Brain microvascular endothelial cell (primary cell): ENCODE results near the gene BEST1.
A peak's percentile ranks its signal among the peaks of the same experiment; 100 is the strongest.

Experiments
- DNase-seq: peaks from one replicate; pipeline ENCODE4 v3.0.0-alpha.2; 2020
- H3K27ac ChIP-seq: fragments of 250-450 bp; sonication (Bioruptor Pico); 2 replicates; pipeline ENCODE4 v1.5.1; 2020; ENCODE audit warnings: mild to moderate bottlenecking, moderate library complexity
- H3K27me3 ChIP-seq: fragments of 250-450 bp; sonication (Bioruptor Pico); replicated peaks from 2 replicates; pipeline ENCODE4 v1.5.1; 2020; ENCODE audit warnings: mild to moderate bottlenecking
- H3K36me3 ChIP-seq: fragments of 250-450 bp; sonication (Bioruptor Pico); replicated peaks from 2 replicates; pipeline ENCODE4 v1.5.1; 2020; ENCODE audit warnings: mild to moderate bottlenecking
- H3K4me3 ChIP-seq: 2 replicates; pipeline ENCODE4 v1.5.1; 2011; ENCODE audit warnings: low read depth, mild to moderate bottlenecking, control low read depth, low read length, moderate library complexity
- CTCF ChIP-seq: IDR thresholded peaks from 2 replicates; pipeline ENCODE4 v1.5.1; 2011; ENCODE audit warnings: low read depth, mild to moderate bottlenecking, moderate library complexity, low read length, control low read depth, inconsistent platforms; ENCODE audit errors: missing control alignments
- in situ Hi-C: cut with HindIII; loops from 2 replicates; pipeline ENCODE4 v1.10.0; 2017; ENCODE audit warnings: low sequenced_read_pairs, low pct_ligation_motif_present

Gene BEST1

DNA sequence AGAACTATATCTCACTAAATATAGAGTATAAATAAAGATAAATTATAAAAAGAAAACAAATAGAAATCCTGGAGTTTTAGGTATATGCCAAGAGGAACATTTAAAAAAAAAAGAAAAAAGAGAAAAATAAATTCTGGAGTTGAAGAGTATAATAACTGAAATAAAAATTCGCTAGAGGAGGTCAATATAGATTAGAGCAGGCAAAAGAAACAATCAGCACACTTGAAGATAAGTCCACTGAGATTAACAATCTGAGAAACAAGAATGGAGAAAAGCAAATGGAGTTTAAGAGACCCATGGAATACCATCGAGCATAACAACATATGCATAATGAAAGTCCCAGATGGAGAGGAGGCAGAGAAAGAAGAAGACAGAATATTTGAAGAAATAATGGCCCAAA, 14.3 kb upstream of the BEST1 start:
- no peak for TF ChIP-seq CTCF
- Histone ChIP-seq H3K36me3 (no peaks in the 10 kb centered on the region), H3K27me3 (no peaks in the 10 kb centered on the region), H3K27ac (no peak overlapping the region), H3K4me3 (no peak overlapping the region)
- DNase-seq: no peak
- in situ Hi-C loops: no loop called here

DNA sequence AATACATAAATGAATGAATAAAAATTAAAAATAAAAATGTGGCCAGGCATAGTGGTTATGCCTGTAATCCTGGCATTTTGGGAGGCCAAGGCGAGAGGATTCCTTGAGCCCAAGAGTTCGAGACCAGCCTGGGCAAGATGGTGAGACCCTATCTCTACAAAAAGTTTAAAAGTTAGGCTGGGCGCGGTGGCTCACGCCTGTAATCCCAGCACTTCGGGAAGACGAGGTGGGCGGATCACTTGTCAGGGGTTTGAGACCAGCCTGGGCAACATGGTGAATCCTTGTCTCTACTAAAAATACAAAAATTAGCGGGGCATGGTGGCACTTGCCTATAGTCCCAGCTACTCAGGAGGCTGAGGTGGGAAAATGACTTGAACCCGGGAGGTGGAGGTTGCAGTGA, 9.7 kb upstream of the BEST1 start:
- Histone ChIP-seq H3K4me3 (no peak overlapping the region), H3K36me3 (no peaks in the 10 kb centered on the region), H3K27ac (no peak overlapping the region), H3K27me3 (no peaks in the 10 kb centered on the region)
- no peak for DNase-seq
- no peak for TF ChIP-seq CTCF
- in situ Hi-C loops: no loop called here

GRCh38 chr11:61945191-61945590, 5.0 kb upstream of the BEST1 start:
- no peaks in the 10 kb centered on the region for H3K36me3 ChIP-seq
- no peak overlapping the region for H3K27ac ChIP-seq
- DNase-seq: no peak
- no peaks in the 10 kb centered on the region for H3K27me3 ChIP-seq
- TF ChIP-seq CTCF: no peak
- H3K4me3 ChIP-seq: no peak overlapping the region
- in situ Hi-C loops: no loop called here

DNA sequence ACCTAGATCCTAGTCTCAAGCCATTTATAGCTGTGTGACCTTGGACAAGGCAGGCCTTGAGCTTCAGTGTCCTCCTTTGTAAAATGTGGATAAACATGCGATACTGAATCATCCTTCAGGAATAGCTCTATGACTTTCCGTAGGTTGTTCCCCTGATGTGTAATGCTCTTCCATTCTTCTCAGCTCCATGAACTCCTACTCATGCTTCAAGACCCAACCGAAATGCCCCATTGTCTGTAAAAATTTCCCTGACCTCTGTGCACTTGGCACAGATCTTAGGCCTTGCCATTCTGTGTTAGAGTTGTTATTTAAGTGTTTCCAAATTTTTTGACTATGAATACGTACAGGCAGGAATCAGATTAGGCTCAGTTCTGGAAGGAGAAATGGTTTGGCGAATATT, 3.3 kb upstream of the BEST1 start:
- H3K4me3 ChIP-seq: no peak overlapping the region
- TF ChIP-seq CTCF: no peak
- in situ Hi-C loops: no loop called here
- H3K27me3 ChIP-seq: no peaks in the 10 kb centered on the region
- H3K36me3 ChIP-seq: no peaks in the 10 kb centered on the region
- DNase-seq: no peak
- no peak overlapping the region for H3K27ac ChIP-seq

DNA sequence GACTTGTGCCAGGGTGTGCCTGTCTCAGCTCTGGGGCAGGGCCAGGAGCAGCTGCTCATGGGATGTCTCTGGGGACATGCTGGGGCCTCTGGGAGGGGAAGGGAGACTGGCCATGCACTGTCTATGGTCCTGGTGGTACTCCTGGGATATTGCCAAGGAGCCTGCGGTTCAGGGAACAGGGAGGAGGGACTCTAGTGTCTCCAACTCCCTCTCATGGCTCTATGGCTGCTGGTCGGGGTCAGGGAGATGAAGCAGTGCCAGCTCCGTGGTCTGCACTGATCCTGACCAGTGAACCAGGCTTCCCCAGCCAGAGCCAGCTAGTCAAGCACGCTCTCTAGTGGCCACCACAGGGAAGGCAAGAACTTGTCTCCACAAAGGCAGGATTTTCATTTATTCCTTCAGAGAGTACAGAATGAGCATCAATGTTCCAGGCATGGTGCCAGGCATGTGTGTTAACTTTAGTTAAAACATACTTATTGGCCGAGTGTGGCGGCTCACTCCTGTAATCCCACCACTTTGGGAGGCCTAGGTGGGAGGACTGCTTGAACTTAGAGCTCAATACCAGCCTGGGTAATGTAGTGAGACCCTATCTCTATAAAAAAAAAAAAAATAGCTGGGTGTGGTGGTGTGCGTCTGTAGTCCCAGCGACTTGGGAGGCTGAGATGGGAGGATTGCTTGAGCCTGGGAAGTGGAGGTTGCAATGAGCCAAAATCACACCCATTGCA, 2.5 kb upstream of the BEST1 start:
- peak; percentile 99 for TF ChIP-seq CTCF

DNA sequence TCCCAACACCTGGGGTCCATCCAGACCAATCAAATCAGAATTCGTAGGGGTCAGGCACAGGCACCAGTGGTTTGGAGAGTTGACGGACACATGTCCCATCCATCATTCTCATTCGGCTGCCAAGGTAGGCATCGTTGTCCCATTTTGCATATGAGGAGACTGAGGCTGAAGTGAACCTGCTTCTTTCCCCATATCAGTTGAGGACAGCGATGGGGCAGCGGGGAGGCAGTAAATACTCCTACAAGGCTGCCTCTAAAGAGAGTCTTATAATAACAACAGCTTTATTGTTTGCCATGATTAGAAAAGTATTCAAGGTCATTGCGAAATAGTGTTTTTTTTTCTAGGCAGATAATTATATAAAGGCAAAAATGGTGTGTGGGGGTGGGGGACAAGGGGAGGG, 1.6 kb upstream of the BEST1 start:
- no peak for TF ChIP-seq CTCF
- no peak for DNase-seq
- Histone ChIP-seq H3K27ac (no peak overlapping the region), H3K36me3 (no peaks in the 10 kb centered on the region), H3K27me3 (no peaks in the 10 kb centered on the region), H3K4me3 (no peak overlapping the region)
- in situ Hi-C loops: no loop called here

More for the DNA sequence above, 2.5 kb upstream of the BEST1 start:
- peak; percentile 88 for DNase-seq
- Histone ChIP-seq H3K36me3 (no peaks in the 10 kb centered on the region), H3K27me3 (no peaks in the 10 kb centered on the region), H3K27ac (no peak overlapping the region), H3K4me3 (no peak overlapping the region)
- in situ Hi-C loops: no loop called here
